Smooth muscle cell (in vitro differentiated cells): Measurements from ENCODE around the gene WDR82. TPM values are rescaled to one million over a fixed set of nuclear protein-coding genes. Genes with fewer than 3 reads are reported as not detected.

Experiments used
- DNase-seq: peaks from one replicate; lab custom pipeline; 2025; ENCODE audit not compliant: unreplicated experiment; lab: John Stamatoyannopoulos, UW
- H2AFZ ChIP-seq: fragments of 200-600 bp; sonication (generic); 2 replicates; pipeline ENCODE4 v1.6.0; 2016; ENCODE audit warnings: antibody characterized with exemption, low read depth, mild to moderate bottlenecking
- H3F3A ChIP-seq: fragments of 200-600 bp; sonication (generic); 2 replicates; pipeline ENCODE4 v1.6.0; 2017; ENCODE audit warnings: antibody characterized with exemption, low read depth
- H3K27ac ChIP-seq: fragments of 200-600 bp; sonication (generic); 2 replicates; pipeline ENCODE4 v1.5.1; 2016; ENCODE audit warnings: low read depth, mild to moderate bottlenecking
- H3K27me3 ChIP-seq: fragments of 200-600 bp; sonication (generic); 2 replicates; pipeline ENCODE4 v1.6.1; 2016; ENCODE audit warnings: low read depth, mild to moderate bottlenecking
- H3K36me3 ChIP-seq: fragments of 200-600 bp; sonication (generic); 2 replicates; pipeline ENCODE4 v1.5.1; 2016; ENCODE audit warnings: low read depth
- H3K4me1 ChIP-seq: fragments of 200-600 bp; sonication (generic); 2 replicates; pipeline ENCODE4 v1.5.1; 2016; ENCODE audit warnings: low read depth
- H3K4me2 ChIP-seq: fragments of 200-600 bp; sonication (generic); 2 replicates; pipeline ENCODE4 v1.6.0; 2016; ENCODE audit warnings: mild to moderate bottlenecking
- H3K4me3 ChIP-seq: fragments of 200-600 bp; sonication (generic); 2 replicates; pipeline ENCODE4 v1.5.1; 2016; ENCODE audit warnings: mild to moderate bottlenecking
- H3K79me2 ChIP-seq: fragments of 200-600 bp; sonication (generic); 2 replicates; pipeline ENCODE4 v1.6.0; 2016; ENCODE audit warnings: low read depth, mild to moderate bottlenecking
- H3K9ac ChIP-seq: fragments of 200-600 bp; sonication (generic); 2 replicates; pipeline ENCODE4 v1.6.0; 2016; ENCODE audit warnings: low read depth
- H3K9me3 ChIP-seq: fragments of 200-600 bp; sonication (generic); replicated peaks from 2 replicates; pipeline ENCODE4 v1.5.1; 2016; ENCODE audit warnings: low read depth
- H4K20me1 ChIP-seq: fragments of 200-600 bp; sonication (generic); 2 replicates; pipeline ENCODE4 v1.6.0; 2016; ENCODE audit warnings: low read depth
- WGBS: methylation state at CpG from one replicate; pipeline ENCODE4 v1.1.7; 2016; ENCODE audit warnings: low lambda C conversion rate; 5-methylcytosine and 5-hydroxymethylcytosine counted together
- polyA plus RNA-seq: library from polyadenylated mRNA; unstranded; fragments of >200 nt; fragmentation: Nextera tagmentation; extraction: Ambion mirVana; gene quantifications from 2 replicates; pipeline ENCODE4 v1.2.1, GENCODE V29; 2016
- total RNA-seq: library from RNA; depleted of rRNA; stranded (reverse); fragments of >200 nt; gene quantifications from 2 replicates; pipeline ENCODE4 v1.2.3, GENCODE V29; 2014
- TF ChIP-seq, protein P1 (sequence below): fragments of 200-600 bp; sonication (generic); IDR thresholded peaks from 2 replicates; pipeline ENCODE4 v1.5.1; 2017; ENCODE audit warnings: borderline replicate concordance, mild to moderate bottlenecking, antibody characterized with exemption; ENCODE audit not compliant: insufficient read depth, poor library complexity, severe bottlenecking

WDR82 gene
- total and polyA plus RNA-seq, 2 experiments from 2014 or later, result 26.1 to 48.3 TPM

DNA sequence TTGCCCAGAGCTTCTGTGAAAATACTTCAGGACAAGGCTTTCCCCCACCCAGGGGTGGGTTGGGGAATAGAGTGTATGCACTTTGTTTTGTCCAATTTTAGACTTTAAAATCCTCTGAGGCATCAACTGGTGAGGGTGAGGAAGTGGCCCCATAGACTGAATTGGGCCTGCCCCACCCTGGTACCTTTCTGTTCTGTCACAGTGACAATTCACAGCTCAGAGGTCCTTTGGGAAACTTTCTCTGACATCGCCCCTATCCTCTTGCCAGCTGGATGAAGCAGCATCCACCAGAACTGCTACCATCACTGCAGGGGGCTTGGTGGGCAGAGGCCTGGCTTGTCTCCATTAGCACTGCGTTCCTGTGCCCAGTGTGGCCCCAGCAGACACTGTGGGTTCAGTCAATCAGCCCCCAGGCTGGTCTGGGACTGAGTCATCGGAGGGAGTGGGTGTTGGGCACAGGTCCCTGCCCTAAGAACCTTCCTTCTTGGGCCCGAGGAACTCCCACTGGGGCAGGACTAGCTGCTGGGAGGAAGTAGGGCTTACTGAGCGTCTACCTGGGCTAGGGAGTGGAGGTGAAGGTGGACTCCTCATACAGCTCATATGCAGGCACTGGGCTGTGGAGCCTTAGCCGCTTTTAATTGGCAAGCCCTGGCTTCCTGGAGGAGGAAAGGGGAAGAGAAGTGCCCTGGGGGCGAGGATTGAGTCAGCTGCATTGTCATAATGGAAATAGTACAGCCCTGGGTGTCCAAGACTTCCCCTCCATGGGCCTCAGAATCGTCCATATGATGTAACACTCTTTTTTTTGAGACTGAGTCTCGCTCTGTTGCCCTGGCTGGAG lies 34.4 kb downstream of the WDR82 start:
- H3K4me2 ChIP-seq, result no peak overlapping the region
- H3K36me3 ChIP-seq, result no peaks in the 10 kb centered on the region
- no peaks in the 10 kb centered on the region for H3K27me3 ChIP-seq
- H4K20me1 ChIP-seq, result no peaks in the 10 kb centered on the region
- H3F3A ChIP-seq, result peaks cover 9% of the 10 kb centered on the region
- TF ChIP-seq, protein P1, sequence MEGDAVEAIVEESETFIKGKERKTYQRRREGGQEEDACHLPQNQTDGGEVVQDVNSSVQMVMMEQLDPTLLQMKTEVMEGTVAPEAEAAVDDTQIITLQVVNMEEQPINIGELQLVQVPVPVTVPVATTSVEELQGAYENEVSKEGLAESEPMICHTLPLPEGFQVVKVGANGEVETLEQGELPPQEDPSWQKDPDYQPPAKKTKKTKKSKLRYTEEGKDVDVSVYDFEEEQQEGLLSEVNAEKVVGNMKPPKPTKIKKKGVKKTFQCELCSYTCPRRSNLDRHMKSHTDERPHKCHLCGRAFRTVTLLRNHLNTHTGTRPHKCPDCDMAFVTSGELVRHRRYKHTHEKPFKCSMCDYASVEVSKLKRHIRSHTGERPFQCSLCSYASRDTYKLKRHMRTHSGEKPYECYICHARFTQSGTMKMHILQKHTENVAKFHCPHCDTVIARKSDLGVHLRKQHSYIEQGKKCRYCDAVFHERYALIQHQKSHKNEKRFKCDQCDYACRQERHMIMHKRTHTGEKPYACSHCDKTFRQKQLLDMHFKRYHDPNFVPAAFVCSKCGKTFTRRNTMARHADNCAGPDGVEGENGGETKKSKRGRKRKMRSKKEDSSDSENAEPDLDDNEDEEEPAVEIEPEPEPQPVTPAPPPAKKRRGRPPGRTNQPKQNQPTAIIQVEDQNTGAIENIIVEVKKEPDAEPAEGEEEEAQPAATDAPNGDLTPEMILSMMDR, result no peak
- 53% methylated on average over 9 of the region's 9 CpGs for WGBS
- H3K79me2 ChIP-seq, result peaks cover under 1% of the 10 kb centered on the region
- no peak overlapping the region for H3K9ac ChIP-seq
- no peak overlapping the region for H3K27ac ChIP-seq
- H3K4me3 ChIP-seq, result no peak overlapping the region
- H3K4me1 ChIP-seq, result peaks cover 4% of the 10 kb centered on the region
- DNase-seq, result no peak
- no peaks in the 10 kb centered on the region for H3K9me3 ChIP-seq
- no peak overlapping the region for H2AFZ ChIP-seq

DNA sequence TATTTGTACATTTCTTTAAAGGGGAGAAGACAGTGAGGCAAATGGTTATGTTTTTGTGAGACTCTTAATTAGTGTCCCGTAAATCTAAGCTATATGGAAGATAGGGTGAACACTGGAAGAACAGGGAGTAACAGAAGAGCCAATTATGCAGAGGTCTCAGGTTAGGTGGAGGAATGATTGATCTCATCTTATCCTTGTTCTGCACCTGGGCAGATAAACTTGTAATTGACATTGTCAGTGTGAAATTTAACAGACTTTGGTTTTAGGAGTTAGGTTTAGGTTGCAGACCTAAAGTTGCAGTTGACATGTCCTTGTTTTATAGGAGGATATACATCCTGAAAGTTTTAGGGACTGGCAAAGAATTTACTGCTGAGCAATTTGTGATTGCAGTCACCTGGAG lies 36.4 kb downstream of the WDR82 start:
- DNase-seq, result no peak

DNA sequence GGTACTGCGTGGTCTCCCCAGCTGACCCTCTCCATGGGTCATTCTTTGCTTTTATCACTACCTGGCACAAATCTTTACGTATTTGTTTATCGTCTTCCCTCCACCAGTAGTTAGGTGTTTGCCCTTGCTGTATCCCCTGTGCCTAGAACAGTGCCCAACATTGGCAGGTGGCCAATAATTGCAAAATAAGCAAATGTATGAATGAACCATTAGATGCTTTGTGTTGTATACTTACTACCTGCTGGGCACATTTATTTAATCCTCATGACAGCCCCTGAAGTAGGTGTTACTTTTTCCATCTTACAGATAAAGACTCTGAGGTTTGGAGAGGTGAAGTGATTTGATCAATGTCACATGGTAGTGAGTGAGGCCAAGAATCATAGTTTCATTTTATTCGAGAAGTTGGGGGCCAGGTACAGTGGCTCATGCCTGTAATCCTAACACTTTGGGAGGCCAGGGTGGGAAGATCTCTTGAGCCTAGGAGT lies 37.5 kb downstream of the WDR82 start:
- H3K79me2 ChIP-seq, result peaks cover 27% of the 10 kb centered on the region
- peaks cover 10% of the 10 kb centered on the region for H4K20me1 ChIP-seq
- TF ChIP-seq, protein P1, result no peak
- no peak for DNase-seq
- H3K9ac ChIP-seq, result no peak overlapping the region
- H3K9me3 ChIP-seq, result no peaks in the 10 kb centered on the region
- H3K27ac ChIP-seq, result peak overlapping the region; percentile 72
- peaks cover 13% of the 10 kb centered on the region for H3K4me1 ChIP-seq
- H3K27me3 ChIP-seq, result no peaks in the 10 kb centered on the region
- peaks cover 9% of the 10 kb centered on the region for H3F3A ChIP-seq
- H3K4me3 ChIP-seq, result no peak overlapping the region
- 91% methylated on average over 4 of the region's 4 CpGs for WGBS
- no peak overlapping the region for H3K4me2 ChIP-seq
- no peaks in the 10 kb centered on the region for H3K36me3 ChIP-seq
- H2AFZ ChIP-seq, result no peak overlapping the region

More for the DNA sequence above, 36.4 kb downstream of the WDR82 start:
- Histone ChIP-seq H3K4me2 (no peak overlapping the region), H3K27me3 (no peaks in the 10 kb centered on the region), H2AFZ (no peak overlapping the region), H3K4me1 (peaks cover 16% of the 10 kb centered on the region), H3K4me3 (no peak overlapping the region), H3K79me2 (peaks cover 16% of the 10 kb centered on the region), H3K9ac (no peak overlapping the region), H3K9me3 (no peaks in the 10 kb centered on the region), H4K20me1 (peaks cover 3% of the 10 kb centered on the region), H3F3A (peaks cover 9% of the 10 kb centered on the region), H3K36me3 (no peaks in the 10 kb centered on the region), H3K27ac (no peak overlapping the region)
- 68% methylated on average over 1 of the region's 1 CpG for WGBS
- TF ChIP-seq, protein P1, result no peak
